Activated CD4-positive, alpha-beta T cell treated with anti-CD3 and anti-CD28 coated beads for 48 hours (primary cell): ENCODE results near the gene AADACL2.
"Not testable (repeated sequence)": the region's sequence is repeated elsewhere in the genome, so short reads cannot be mapped to it uniquely, and the experiment has no call there.

ENCODE experiments used
- DNase-seq: peaks from one replicate; pipeline ENCODE4 v3.0.0-alpha.2; 2020

The AADACL2 gene

GRCh38 chr3:151768393-151768930 lies 34.7 kb downstream of the AADACL2 start:
- DNase-seq = no peak

- DNase-seq = no peak
Observed at GRCh38 chr3:151769175-151769574, 35.4 kb downstream of the AADACL2 start.

- no peak for DNase-seq
Observed at GRCh38 chr3:151770956-151771355, 37.2 kb downstream of the AADACL2 start.

GRCh38 chr3:151772825-151773480 lies 39.2 kb downstream of the AADACL2 start:
- no peak for DNase-seq

GRCh38 chr3:151774235-151774634 lies 40.5 kb downstream of the AADACL2 start:
- DNase-seq = no peak

- DNase-seq = no peak
Observed at GRCh38 chr3:151774910-151775309, 41.2 kb downstream of the AADACL2 start.

- no peak for DNase-seq
Observed at GRCh38 chr3:151775314-151776258, 41.9 kb downstream of the AADACL2 start.

- no peak for DNase-seq
Observed at GRCh38 chr3:151776259-151776740, 42.6 kb downstream of the AADACL2 start.

GRCh38 chr3:151777880-151778279 lies 44.2 kb downstream of the AADACL2 start:
- no peak for DNase-seq

- no peak for DNase-seq
Observed at GRCh38 chr3:151787626-151788025, 53.9 kb downstream of the AADACL2 start.

- DNase-seq = no peak
Observed at GRCh38 chr3:151788401-151788800, 54.7 kb downstream of the AADACL2 start.

GRCh38 chr3:151789853-151790463 lies 56.2 kb downstream of the AADACL2 start:
- DNase-seq = no peak

GRCh38 chr3:151790763-151791162 lies 57.0 kb downstream of the AADACL2 start:
- DNase-seq = not testable (repeated sequence)

- no peak for DNase-seq
Observed at GRCh38 chr3:151792411-151792810, 58.7 kb downstream of the AADACL2 start.

- no peak for DNase-seq
Observed at GRCh38 chr3:151793636-151794035, 59.9 kb downstream of the AADACL2 start.

GRCh38 chr3:151794080-151794479 lies 60.4 kb downstream of the AADACL2 start:
- DNase-seq = no peak

- no peak for DNase-seq
Observed at GRCh38 chr3:151795276-151795675, 61.5 kb downstream of the AADACL2 start.

GRCh38 chr3:151796105-151796680 lies 62.5 kb downstream of the AADACL2 start:
- no peak for DNase-seq

GRCh38 chr3:151798466-151798865 lies 64.7 kb downstream of the AADACL2 start:
- DNase-seq = no peak

GRCh38 chr3:151800431-151800830 lies 66.7 kb downstream of the AADACL2 start:
- no peak for DNase-seq

GRCh38 chr3:151804267-151804666 lies 70.5 kb downstream of the AADACL2 start:
- DNase-seq = no peak

- no peak for DNase-seq
Observed at GRCh38 chr3:151806838-151807237, 73.1 kb downstream of the AADACL2 start.
